ENCODE measurements around the gene NUDT14.

The NUDT14 gene

GRCh38 chr14:105180592-105181548, at the start of gene NUDT14:
NUDT14 (minus strand) TSS chr14:105181312; CDS start chr14:105181209, 103 bp downstream.
- FAIRE-seq (peak; percentile 16), DNase-seq (ENCODE audit: insufficient read length, low spot score) (peak; percentile 90)

GRCh38 chr14:105229099-105229655, 48.1 kb upstream of the NUDT14 start:
- FAIRE-seq = no peak
- DNase-seq (ENCODE audit: insufficient read length, low spot score) = no peak

GRCh38 chr14:105228562-105228961, 47.5 kb upstream of the NUDT14 start:
- FAIRE-seq = no peak

GRCh38 chr14:105227346-105227745, 46.2 kb upstream of the NUDT14 start:
- DNase-seq (ENCODE audit: insufficient read length, low spot score) (no peak), FAIRE-seq (no peak)

More at GRCh38 chr14:105228562-105228961, 47.5 kb upstream of the NUDT14 start:
- DNase-seq (ENCODE audit: insufficient read length, low spot score) = no peak

- FAIRE-seq = no peak
Measured at GRCh38 chr14:105226198-105226597, 45.1 kb upstream of the NUDT14 start.

GRCh38 chr14:105224845-105225570, 43.9 kb upstream of the NUDT14 start:
- FAIRE-seq (no peak), DNase-seq (ENCODE audit: insufficient read length, low spot score) (no peak)

More at GRCh38 chr14:105226198-105226597, 45.1 kb upstream of the NUDT14 start:
- no peak for DNase-seq (ENCODE audit: insufficient read length, low spot score)

GRCh38 chr14:105223770-105224544, 42.8 kb upstream of the NUDT14 start:
- no peak for DNase-seq (ENCODE audit: insufficient read length, low spot score)
- FAIRE-seq = no peak

GRCh38 chr14:105223260-105223659, 42.1 kb upstream of the NUDT14 start:
- DNase-seq (ENCODE audit: insufficient read length, low spot score) (no peak), FAIRE-seq (peak; percentile 23)

- FAIRE-seq = no peak
- DNase-seq (ENCODE audit: insufficient read length, low spot score) = no peak
Measured at GRCh38 chr14:105221598-105222178, 40.6 kb upstream of the NUDT14 start.

GRCh38 chr14:105220699-105221597, 39.8 kb upstream of the NUDT14 start:
- FAIRE-seq (no peak), DNase-seq (ENCODE audit: insufficient read length, low spot score) (no peak)

- DNase-seq (ENCODE audit: insufficient read length, low spot score) = no peak
- FAIRE-seq = no peak
Measured at GRCh38 chr14:105219753-105220152, 38.6 kb upstream of the NUDT14 start.

- FAIRE-seq (no peak), DNase-seq (ENCODE audit: insufficient read length, low spot score) (no peak)
Measured at GRCh38 chr14:105219043-105219612, 38.0 kb upstream of the NUDT14 start.

GRCh38 chr14:105218611-105219010, 37.5 kb upstream of the NUDT14 start:
- FAIRE-seq = no peak

GRCh38 chr14:105217774-105218173, 36.7 kb upstream of the NUDT14 start:
- FAIRE-seq = no peak

More at GRCh38 chr14:105218611-105219010, 37.5 kb upstream of the NUDT14 start:
- DNase-seq (ENCODE audit: insufficient read length, low spot score) = no peak

GRCh38 chr14:105216490-105217247, 35.6 kb upstream of the NUDT14 start:
- DNase-seq (ENCODE audit: insufficient read length, low spot score) (no peak), FAIRE-seq (no peak)

More at GRCh38 chr14:105217774-105218173, 36.7 kb upstream of the NUDT14 start:
- DNase-seq (ENCODE audit: insufficient read length, low spot score) = no peak

GRCh38 chr14:105215602-105216001, 34.5 kb upstream of the NUDT14 start:
- no peak for DNase-seq (ENCODE audit: insufficient read length, low spot score)
- FAIRE-seq = peak; percentile 99

- no peak for FAIRE-seq
- no peak for DNase-seq (ENCODE audit: insufficient read length, low spot score)
Measured at GRCh38 chr14:105214324-105214915, 33.3 kb upstream of the NUDT14 start.

Measured in HTR-8/SVneo (cell line).